OCI-LY7 (cell line): ENCODE measurements around the gene TCF15. TPM values are rescaled to one million over a fixed set of nuclear protein-coding genes. Genes with fewer than 3 reads are reported as not detected.

Experiments
- BruUV-seq: library from RNA; stranded (reverse); fragments of 400-500 nt; replicated peaks from 2 replicates; lab custom pipeline; 2021; lab: Mats Ljungman, UMichigan
- CTCF ChIA-PET: fragments of 300-600 bp; sonication (Branson Sonifier 250); formaldehyde crosslinking; loops from one replicate; lab custom pipeline; 2022; ENCODE audit warnings: antibody characterized with exemption; ENCODE audit not compliant: unreplicated experiment; lab: Charles Lee
- POLR2A ChIA-PET: fragments of 300-600 bp; sonication (Branson Sonifier 250); formaldehyde crosslinking; loops from one replicate; lab custom pipeline; 2022; ENCODE audit warnings: antibody characterized with exemption; lab: Charles Lee
- DNase-seq: peaks from one replicate; pipeline ENCODE4 v3.0.0-alpha.2; 2015; ENCODE audit warnings: low spot score
- H2AFZ ChIP-seq: fragments of 200-600 bp; sonication (generic), shearing (Covaris generic); 2 replicates; pipeline ENCODE4 v1.6.1; 2014; ENCODE audit warnings: mild to moderate bottlenecking, antibody characterized with exemption, low read length, moderate library complexity
- H3K27ac ChIP-seq: fragments of 200-600 bp; sonication (generic); 2 replicates; pipeline ENCODE4 v1.5.1; 2014; ENCODE audit warnings: mixed run types, low read depth, mild to moderate bottlenecking, moderate library complexity, low read length, inconsistent platforms; ENCODE audit not compliant: poor library complexity, severe bottlenecking
- H3K36me3 ChIP-seq: fragments of 200-600 bp; sonication (generic); 2 replicates; pipeline ENCODE4 v1.6.1; 2014; ENCODE audit warnings: mild to moderate bottlenecking, antibody characterized with exemption, low read length, moderate library complexity, mixed read lengths; ENCODE audit not compliant: insufficient read depth
- H3K4me1 ChIP-seq: fragments of 200-600 bp; sonication (generic); 2 replicates; pipeline ENCODE4 v1.5.1; 2014; ENCODE audit warnings: mild to moderate bottlenecking, low read length; ENCODE audit not compliant: insufficient read depth, poor library complexity, severe bottlenecking
- H3K4me2 ChIP-seq: fragments of 200-600 bp; sonication (generic); 2 replicates; pipeline ENCODE4 v1.6.1; 2014; ENCODE audit warnings: mild to moderate bottlenecking, low read length
- H3K4me3 ChIP-seq: fragments of 200-600 bp; sonication (generic); 2 replicates; pipeline ENCODE4 v1.5.1; 2014; ENCODE audit warnings: mild to moderate bottlenecking, low read depth, low read length; ENCODE audit not compliant: poor library complexity, severe bottlenecking
- H3K79me2 ChIP-seq: fragments of 200-600 bp; sonication (generic); 2 replicates; pipeline ENCODE4 v1.6.1; 2016; ENCODE audit warnings: low read depth, mild to moderate bottlenecking, low read length, moderate library complexity, mixed read lengths; ENCODE audit not compliant: insufficient read depth
- H3K9me2 ChIP-seq: fragments of 200-600 bp; sonication (generic); 2 replicates; pipeline ENCODE4 v1.6.1; 2016; ENCODE audit warnings: mild to moderate bottlenecking, low read length, mixed read lengths; ENCODE audit not compliant: insufficient read depth
- H3K9me3 ChIP-seq: fragments of 200-600 bp; sonication (generic); 2 replicates; pipeline ENCODE4 v1.6.1; 2014; ENCODE audit warnings: mild to moderate bottlenecking, mixed run types, low read length, mixed read lengths
- H4K20me1 ChIP-seq: fragments of 200-600 bp; sonication (generic); 2 replicates; pipeline ENCODE4 v1.6.1; 2014; ENCODE audit warnings: mild to moderate bottlenecking, antibody characterized with exemption, low read length, moderate library complexity, mixed read lengths; ENCODE audit not compliant: insufficient read depth
- EZH2phosphoT487 ChIP-seq: fragments of 200-600 bp; sonication (generic); IDR thresholded peaks from 2 replicates; pipeline ENCODE4 v1.6.1; 2018; ENCODE audit warnings: low read depth, borderline replicate concordance, mild to moderate bottlenecking, mixed run types, antibody characterized with exemption, low read length, moderate library complexity, mixed read lengths
- intact Hi-C: fragments of 100-400 bp; cut with micrococcal nuclease; formaldehyde crosslinking; loops from one replicate; pipeline ENCODE4 v1.10.0; 2022; ENCODE audit not compliant: unreplicated experiment
- total RNA-seq, 2 experiments: library from RNA; depleted of rRNA in 1 of 2; stranded (reverse); fragments of >200 nt in 1 of 2; shearing (Covaris generic) in 1 of 2; gene quantifications; 2 replicates each; pipeline ENCODE4 v1.2.3, GENCODE V29; 2014 to 2022
- TF ChIP-seq, protein P1 (sequence below): fragments of 200-600 bp; sonication (generic); conservative IDR thresholded peaks from 2 replicates; pipeline ENCODE4 v1.5.1; 2014; ENCODE audit warnings: mild to moderate bottlenecking, antibody characterized with exemption, low read length, moderate library complexity, mixed read lengths

The TCF15 gene
- total RNA-seq, 2 experiments from 2014 or later, result not detected

DNA sequence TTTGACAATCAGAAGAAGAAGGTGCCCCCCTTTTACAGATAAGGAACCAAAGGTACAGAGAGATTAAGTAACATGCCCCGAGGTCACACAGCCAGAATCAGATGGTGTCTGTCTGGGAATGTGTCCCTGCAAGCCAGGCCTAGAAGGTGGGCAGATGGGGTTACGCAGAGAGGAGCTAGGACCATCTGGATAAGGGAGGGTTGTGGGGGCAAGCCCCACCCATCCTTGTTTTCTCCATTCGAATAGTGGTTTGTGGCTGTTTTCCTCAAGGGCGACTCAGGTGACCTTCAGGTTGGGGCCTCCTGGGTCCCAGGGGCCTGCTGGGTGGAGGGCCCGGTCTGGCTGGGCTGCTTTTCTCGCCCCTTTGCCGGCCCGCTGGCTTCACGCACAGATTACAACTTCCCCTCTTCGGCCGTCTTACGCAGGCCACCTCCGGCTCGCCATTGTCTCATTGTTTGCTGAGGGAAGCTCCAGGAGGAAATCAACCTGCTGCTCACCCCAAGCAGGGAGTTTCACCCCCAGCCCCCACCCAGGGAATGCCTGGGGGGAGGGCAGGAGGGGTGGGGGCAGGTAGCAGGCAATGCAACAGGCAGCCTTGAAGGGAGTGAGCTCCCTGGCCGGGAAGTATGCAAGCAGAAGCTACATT is 35.7 kb downstream of the TCF15 start:
- POLR2A ChIA-PET, result no interaction called here
- Histone ChIP-seq H3K79me2 (no peaks in the 10 kb centered on the region), H3K9me2 (no peaks in the 10 kb centered on the region), H4K20me1 (no peaks in the 10 kb centered on the region), H2AFZ (no peak overlapping the region), H3K9me3 (no peaks in the 10 kb centered on the region), H3K4me2 (no peak overlapping the region), H3K4me1 (no peaks in the 10 kb centered on the region), H3K27ac (no peak overlapping the region), H3K36me3 (no peaks in the 10 kb centered on the region), H3K4me3 (no peak overlapping the region)
- no TSS peak for BruUV-seq
- no peak for DNase-seq
- intact Hi-C loops, result no loop called here
- CTCF ChIA-PET, result no interaction called here
- TF ChIP-seq, protein P1, sequence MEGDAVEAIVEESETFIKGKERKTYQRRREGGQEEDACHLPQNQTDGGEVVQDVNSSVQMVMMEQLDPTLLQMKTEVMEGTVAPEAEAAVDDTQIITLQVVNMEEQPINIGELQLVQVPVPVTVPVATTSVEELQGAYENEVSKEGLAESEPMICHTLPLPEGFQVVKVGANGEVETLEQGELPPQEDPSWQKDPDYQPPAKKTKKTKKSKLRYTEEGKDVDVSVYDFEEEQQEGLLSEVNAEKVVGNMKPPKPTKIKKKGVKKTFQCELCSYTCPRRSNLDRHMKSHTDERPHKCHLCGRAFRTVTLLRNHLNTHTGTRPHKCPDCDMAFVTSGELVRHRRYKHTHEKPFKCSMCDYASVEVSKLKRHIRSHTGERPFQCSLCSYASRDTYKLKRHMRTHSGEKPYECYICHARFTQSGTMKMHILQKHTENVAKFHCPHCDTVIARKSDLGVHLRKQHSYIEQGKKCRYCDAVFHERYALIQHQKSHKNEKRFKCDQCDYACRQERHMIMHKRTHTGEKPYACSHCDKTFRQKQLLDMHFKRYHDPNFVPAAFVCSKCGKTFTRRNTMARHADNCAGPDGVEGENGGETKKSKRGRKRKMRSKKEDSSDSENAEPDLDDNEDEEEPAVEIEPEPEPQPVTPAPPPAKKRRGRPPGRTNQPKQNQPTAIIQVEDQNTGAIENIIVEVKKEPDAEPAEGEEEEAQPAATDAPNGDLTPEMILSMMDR, result no peak
- no peak for TF ChIP-seq EZH2phosphoT487

DNA sequence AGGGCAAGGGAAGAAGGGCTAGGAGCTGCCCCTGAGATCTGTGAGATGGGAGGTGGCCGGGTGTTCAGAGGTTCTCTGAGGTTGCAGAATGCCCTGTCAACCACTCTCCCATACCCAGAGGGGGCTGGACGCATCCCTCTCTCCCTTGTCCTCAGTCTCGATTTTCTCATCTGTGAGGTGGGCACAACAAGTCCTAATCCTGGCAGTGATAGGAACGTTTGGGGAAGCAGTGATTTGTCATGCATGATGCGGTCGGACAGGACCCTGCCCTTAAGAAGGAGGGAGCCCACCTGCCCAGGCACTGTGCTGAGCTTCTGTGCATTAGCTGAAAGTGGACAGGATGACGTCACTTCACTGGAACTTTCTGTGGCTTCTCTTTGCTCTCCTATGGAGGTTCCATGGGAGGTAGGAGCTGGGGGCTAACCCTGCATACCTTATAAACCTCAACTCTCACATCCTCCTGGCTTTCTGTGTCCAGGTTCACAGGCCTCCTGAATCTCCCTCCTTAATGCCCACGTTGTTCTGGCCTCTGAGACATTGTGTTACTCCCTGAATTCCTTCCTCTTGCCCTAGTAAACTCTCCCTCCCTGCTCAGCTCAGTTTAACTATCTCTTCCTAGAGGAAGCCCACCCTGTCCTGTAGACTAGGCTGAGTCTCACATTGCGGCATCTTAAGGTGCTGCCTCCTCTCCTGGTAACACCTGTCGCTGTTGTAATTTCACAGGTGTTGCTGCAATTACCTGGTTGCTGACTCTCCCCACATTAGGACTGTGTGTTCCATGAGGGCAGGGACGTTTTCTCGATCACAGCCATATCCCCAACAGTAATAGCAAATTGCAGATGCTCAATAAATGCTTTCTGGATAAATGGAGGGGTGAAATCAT is 36.5 kb downstream of the TCF15 start:
- H3K4me3 ChIP-seq, result no peak overlapping the region
- H2AFZ ChIP-seq, result no peak overlapping the region
- no peak overlapping the region for H3K4me2 ChIP-seq
- no peak for DNase-seq
- no peaks in the 10 kb centered on the region for H3K9me3 ChIP-seq
- intact Hi-C loops, result no loop called here
- no peaks in the 10 kb centered on the region for H3K4me1 ChIP-seq
- no peaks in the 10 kb centered on the region for H4K20me1 ChIP-seq
- TF ChIP-seq, protein P1, result no peak
- no peak for TF ChIP-seq EZH2phosphoT487
- H3K9me2 ChIP-seq, result no peaks in the 10 kb centered on the region
- BruUV-seq, result no TSS peak
- no peak overlapping the region for H3K27ac ChIP-seq
- ChIA-PET CTCF (no interaction called here), POLR2A (no interaction called here)
- no peaks in the 10 kb centered on the region for H3K79me2 ChIP-seq
- H3K36me3 ChIP-seq, result no peaks in the 10 kb centered on the region
